Stimulated activated CD4-positive, alpha-beta T cell treated with anti-CD3 and anti-CD28 coated beads, Interleukin-4, amount 100 ng/mL, for 48 hours (primary cell): ENCODE results near the gene THSD4.

Experiments used
- DNase-seq, 2 donors: peaks; one replicate each; pipeline ENCODE4 v3.0.0-alpha.2; 2020; ENCODE audit warnings: low read depth in 2 of 2

Gene THSD4

GRCh38 chr15:71781965-71782265, 666.6 kb downstream of the THSD4 start:
- no peak for DNase-seq

GRCh38 chr15:71782422-71783165, 667.3 kb downstream of the THSD4 start:
- no peak for DNase-seq

GRCh38 chr15:71784719-71785118, 669.4 kb downstream of the THSD4 start:
- peak in 1 of 2 donors; percentile 13 for DNase-seq

- no peak for DNase-seq
These were observed 670.7 kb downstream of the THSD4 start for GRCh38 chr15:71785996-71786395.

- DNase-seq = no peak
These were observed 671.4 kb downstream of the THSD4 start for GRCh38 chr15:71786673-71787072.

- DNase-seq = no peak
These were observed 673.6 kb downstream of the THSD4 start for GRCh38 chr15:71788646-71789579.

GRCh38 chr15:71789616-71790015, 674.3 kb downstream of the THSD4 start:
- DNase-seq = no peak

- no peak for DNase-seq
These were observed 674.8 kb downstream of the THSD4 start for GRCh38 chr15:71790081-71790480.

GRCh38 chr15:71791975-71792374, 676.7 kb downstream of the THSD4 start:
- no peak for DNase-seq

- DNase-seq = no peak
These were observed 677.2 kb downstream of the THSD4 start for GRCh38 chr15:71792521-71792920.

- no peak for DNase-seq
These were observed 683.4 kb downstream of the THSD4 start for GRCh38 chr15:71798641-71799040.

GRCh38 chr15:71800190-71800589, 684.9 kb downstream of the THSD4 start:
- no peak for DNase-seq

GRCh38 chr15:71800835-71801745, 685.8 kb downstream of the THSD4 start:
- no peak for DNase-seq

- no peak for DNase-seq
These were observed 686.8 kb downstream of the THSD4 start for GRCh38 chr15:71801935-71802655.

- DNase-seq = peak; percentile 30 to 52
These were observed 687.5 kb downstream of the THSD4 start for GRCh38 chr15:71802770-71803169.

GRCh38 chr15:71804226-71804625, 689.0 kb downstream of the THSD4 start:
- DNase-seq = no peak

- DNase-seq = no peak
These were observed 689.6 kb downstream of the THSD4 start for GRCh38 chr15:71804695-71805470.

- DNase-seq = no peak
These were observed 691.2 kb downstream of the THSD4 start for GRCh38 chr15:71806452-71806931.

GRCh38 chr15:71807125-71807629, 691.9 kb downstream of the THSD4 start:
- DNase-seq = no peak

- DNase-seq = no peak
These were observed 692.4 kb downstream of the THSD4 start for GRCh38 chr15:71807691-71808091.
